Sigmoid colon (tissue), 4 donors: Measurements from ENCODE around the gene SCO2.

Experiments used
- CTCF ChIP-seq, 4 experiments: fragments of 450-650 bp in 3 of 4; fragments of 200-600 bp in 1 of 4; IDR thresholded peaks; one replicate each; pipeline ENCODE4 v1.5.1; 2016 to 2019; ENCODE audit warnings: antibody characterized with exemption in 4 of 4, mild to moderate bottlenecking in 3 of 4, moderate library complexity in 2 of 4
- POLR2A ChIP-seq, 2 donors: fragments of 450-650 bp; IDR thresholded peaks; one replicate each; pipeline ENCODE4 v1.6.1; 2016; ENCODE audit warnings: antibody characterized with exemption in 2 of 2, mild to moderate bottlenecking in 2 of 2, moderate library complexity in 2 of 2
- POLR2AphosphoS5 ChIP-seq, 4 donors: sonication (generic); formaldehyde crosslinking; IDR thresholded peaks; one replicate each; pipeline ENCODE4 v1.6.1; 2017; ENCODE audit warnings: antibody characterized with exemption in 4 of 4

GRCh38 chr22:50548921-50549790 lies 23.8 kb upstream of the SCO2 start:
- no peak for TF ChIP-seq CTCF (IDR thresholded peaks at IDR 0.05)
- no peak for TF ChIP-seq POLR2A (IDR thresholded peaks at IDR 0.05)
- no peak for TF ChIP-seq POLR2AphosphoS5 (IDR thresholded peaks at IDR 0.05)
